GM21825 (cell line): ENCODE measurements around the gene ZNF202.

ENCODE experiments used
- ATAC-seq: cut with Tn5 transposase; IDR thresholded peaks from one replicate; pipeline ENCODE4 v1.9.1; 2021; ENCODE audit warnings: mild to moderate bottlenecking, moderate library complexity; ENCODE audit not compliant: unreplicated experiment

Gene ZNF202

DNA sequence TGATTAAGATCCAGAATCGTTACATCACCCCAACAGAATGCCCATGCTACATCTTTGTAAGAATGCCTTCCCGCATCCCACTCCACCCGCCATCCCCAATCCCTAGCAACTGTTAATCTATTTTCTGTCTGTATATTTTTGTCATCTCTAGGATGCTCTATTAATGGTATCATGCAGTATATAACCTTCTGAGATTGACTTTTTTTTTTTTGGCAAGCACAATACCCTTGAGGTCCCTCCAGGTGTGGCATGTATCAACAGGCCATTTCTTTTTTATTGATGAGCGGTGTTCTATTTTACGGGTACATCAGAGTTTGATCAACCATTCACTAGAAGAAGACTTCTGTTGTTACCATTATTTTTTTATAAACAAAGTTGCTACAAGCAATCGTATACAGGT is 56.9 kb downstream of the ZNF202 start:
- ATAC-seq, result no peak

DNA sequence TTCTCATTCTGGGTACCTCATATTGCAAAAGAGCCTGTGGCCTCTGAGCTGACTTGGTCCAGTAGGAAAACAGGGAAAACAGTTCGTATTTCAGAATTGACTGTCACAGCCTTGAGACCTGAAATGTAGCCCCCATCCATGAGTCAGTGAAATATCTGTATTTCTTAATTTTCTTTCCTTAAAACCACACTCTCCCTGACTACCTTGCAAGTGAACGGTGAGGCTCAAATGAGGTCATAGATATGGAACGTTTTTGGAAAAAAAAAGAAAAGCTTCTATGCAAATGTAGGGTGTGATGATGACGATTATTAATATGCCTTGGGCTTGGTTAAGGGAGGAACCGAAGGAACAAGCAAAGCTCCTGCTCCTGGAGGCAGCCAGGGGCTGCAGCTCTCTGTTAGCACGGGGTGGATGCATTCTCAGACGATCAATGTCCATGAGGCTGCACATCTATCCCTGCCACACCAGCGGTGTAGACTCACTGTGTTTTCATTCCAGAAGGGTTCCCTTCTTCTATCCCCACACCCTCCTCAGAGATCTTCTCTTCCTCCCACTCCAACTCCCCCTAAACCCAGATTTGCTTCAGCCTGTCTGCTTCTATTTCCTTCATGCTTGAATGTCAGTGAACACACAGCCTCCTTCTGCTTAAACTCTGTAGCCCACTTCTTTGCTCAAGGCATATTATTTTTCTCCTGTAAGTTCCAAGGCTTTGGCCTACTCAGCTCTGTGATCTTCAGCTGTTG is 57.9 kb downstream of the ZNF202 start:
- ATAC-seq, result no peak

DNA sequence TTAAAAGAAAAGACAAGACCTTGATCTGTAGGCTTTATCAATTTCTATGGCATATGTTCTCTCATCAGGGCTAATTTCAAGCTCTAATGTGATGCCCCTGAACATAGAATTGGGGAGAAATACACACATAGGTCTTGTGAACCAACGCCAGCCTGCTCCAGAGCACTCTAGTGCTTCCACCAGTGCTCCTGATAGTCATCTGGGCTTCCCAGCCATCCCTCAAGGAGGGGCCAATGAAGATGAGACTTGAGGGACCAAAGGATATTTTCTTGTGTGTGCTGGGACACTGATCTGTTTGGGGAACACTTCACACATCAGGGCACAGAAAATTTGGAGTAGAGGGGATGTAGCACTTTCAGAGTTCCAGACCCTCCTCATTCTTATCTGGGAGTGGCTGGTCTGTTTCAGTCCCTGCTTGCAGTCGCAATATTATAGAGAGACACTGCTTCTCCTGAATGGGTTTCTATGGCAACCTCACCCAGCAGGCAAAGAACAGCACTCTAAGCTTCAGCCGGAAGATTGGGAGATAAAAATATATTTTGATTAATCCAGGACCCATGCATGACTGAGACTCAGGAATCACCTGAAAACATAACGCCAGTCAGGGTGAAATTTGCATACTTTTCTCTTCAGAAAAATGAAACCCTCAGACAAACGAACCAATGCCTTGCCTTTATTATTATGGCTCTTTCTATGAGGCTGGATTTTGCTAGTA is 58.6 kb downstream of the ZNF202 start:
- no peak for ATAC-seq

DNA sequence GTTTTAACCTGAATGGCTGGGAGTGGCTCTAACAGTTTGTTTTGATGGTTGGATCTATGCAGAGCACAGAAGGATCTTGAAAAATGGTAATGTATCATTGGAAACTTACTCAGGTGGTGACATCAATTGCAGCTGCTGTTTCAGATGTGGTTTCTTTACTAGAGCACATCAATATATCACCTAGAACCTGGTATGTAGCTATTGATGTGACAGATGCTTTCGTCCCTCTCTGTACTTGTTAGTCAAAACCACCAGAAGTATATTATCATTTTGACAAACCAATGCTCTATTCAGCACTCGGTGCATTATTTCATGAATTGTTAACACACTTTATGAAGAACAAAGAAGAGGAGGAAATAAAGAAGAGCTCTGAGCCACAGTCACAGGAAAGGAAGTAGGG is 60.4 kb downstream of the ZNF202 start:
- ATAC-seq, result no peak

DNA sequence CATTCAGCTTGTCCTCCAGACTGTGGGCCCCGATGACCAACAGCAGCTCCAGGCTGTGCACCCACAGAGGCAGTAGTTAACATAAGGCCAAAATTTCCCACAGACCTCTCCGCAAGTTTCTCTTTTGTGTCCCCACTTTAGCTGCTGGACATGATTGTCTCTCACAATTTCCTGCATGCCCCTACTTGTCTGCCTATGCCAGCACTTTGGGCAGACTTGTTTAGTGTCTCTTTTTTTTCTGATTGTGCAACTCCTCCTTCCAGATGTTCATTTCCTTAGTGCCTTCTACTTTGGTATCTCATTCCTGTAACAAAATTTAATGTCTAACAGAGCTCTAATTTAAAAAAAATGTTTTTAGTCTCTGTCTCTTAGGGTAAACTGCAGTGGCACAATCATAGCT is 63.2 kb downstream of the ZNF202 start:
- no peak for ATAC-seq

DNA sequence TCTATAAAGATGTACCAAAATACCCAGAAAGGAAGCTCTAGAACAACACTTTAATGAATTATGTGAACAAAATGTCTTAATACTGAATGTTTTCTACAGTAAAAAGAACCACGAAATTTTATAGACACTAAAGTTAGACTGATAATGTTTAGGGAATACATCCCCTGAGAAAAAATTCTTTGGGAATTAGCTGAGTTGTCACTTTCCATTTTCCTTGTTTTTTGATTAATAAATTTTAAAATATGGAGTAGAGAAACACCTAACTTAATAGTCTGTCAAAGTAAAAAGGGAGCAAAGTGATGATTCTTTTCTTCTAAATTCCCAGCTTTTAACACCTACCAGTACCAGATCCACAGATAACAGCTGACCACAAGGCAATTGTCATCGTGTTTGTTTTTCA is 64.0 kb downstream of the ZNF202 start:
- ATAC-seq, result no peak

DNA sequence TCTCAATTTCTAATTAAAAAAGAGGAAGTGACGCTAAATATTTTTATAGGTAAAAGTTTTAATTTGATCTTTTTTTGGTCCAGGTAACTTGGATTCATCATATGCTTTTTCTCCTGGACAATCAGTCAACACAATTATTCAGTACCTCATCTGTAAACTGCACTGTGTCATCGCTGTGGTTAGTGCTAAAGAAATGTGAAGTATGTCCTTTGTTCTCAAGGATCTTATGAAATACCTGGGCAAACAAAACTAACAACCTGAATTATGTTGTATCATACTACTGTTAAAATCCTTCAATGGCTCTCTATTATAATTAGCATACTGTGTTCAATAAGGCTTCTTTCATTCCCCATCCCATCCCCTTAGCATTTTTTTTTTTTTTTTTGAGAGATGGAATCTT is 67.2 kb downstream of the ZNF202 start:
- ATAC-seq, result no peak
